ENCODE results near the gene FNDC3B. TPM values are rescaled to one million over a fixed set of nuclear protein-coding genes. Genes with fewer than 3 reads are reported as not detected.

The FNDC3B gene
- total RNA-seq, 1 experiment from 2014 or later, result 48.6 TPM

DNA sequence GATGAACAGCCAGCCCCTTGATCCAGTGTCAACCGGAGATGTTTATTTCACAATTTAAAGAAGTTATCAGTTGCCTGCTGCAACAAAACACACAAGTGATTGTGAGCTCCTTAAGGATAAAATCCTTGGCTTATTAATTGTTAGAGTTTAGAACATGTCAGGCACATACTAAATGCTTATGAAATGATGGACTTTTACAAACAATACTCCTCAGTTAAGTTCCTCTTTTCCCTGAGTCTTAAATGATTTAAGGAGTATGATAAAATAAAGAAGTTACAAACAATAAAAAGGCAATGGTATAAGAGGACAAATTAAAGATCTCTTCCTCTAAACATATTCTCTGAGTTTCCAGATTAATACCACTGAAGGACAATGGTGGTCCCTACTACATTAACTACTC is 403.2 kb downstream of the FNDC3B start:
- Histone ChIP-seq H3K79me2 (ENCODE audit: low read length) (no peaks in the 10 kb centered on the region), H3K27me3 (ENCODE audit: low read length) (no peaks in the 10 kb centered on the region; the same call in 1 of the 2 replicates), H3K9me2 (replicated peaks; ENCODE audit: low read length) (no peaks in the 10 kb centered on the region), H2AFZ (ENCODE audit: low read length) (no peak overlapping the region), H3K4me2 (ENCODE audit: low read length) (no peak overlapping the region), H3K27ac (ENCODE audit: low read length) (no peak overlapping the region), H4K20me1 (ENCODE audit: low read length) (no peaks in the 10 kb centered on the region), H3K4me3 (ENCODE audit: low read length) (no peak overlapping the region), H3K36me3 (ENCODE audit: low read depth, low read length) (no peaks in the 10 kb centered on the region), H3K9me3 (ENCODE audit: low read length) (no peaks in the 10 kb centered on the region), H3K4me1 (ENCODE audit: insufficient read depth, low read length) (peaks cover 10% of the 10 kb centered on the region), H3F3A (ENCODE audit: low read length, unreplicated experiment) (no peaks in the 10 kb centered on the region), H3K9ac (ENCODE audit: low read length) (no peak overlapping the region)
- TF ChIP-seq, protein P1, sequence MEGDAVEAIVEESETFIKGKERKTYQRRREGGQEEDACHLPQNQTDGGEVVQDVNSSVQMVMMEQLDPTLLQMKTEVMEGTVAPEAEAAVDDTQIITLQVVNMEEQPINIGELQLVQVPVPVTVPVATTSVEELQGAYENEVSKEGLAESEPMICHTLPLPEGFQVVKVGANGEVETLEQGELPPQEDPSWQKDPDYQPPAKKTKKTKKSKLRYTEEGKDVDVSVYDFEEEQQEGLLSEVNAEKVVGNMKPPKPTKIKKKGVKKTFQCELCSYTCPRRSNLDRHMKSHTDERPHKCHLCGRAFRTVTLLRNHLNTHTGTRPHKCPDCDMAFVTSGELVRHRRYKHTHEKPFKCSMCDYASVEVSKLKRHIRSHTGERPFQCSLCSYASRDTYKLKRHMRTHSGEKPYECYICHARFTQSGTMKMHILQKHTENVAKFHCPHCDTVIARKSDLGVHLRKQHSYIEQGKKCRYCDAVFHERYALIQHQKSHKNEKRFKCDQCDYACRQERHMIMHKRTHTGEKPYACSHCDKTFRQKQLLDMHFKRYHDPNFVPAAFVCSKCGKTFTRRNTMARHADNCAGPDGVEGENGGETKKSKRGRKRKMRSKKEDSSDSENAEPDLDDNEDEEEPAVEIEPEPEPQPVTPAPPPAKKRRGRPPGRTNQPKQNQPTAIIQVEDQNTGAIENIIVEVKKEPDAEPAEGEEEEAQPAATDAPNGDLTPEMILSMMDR (conservative IDR thresholded peaks at IDR 0.05; ENCODE audit: low read depth, low read length), result no peak
- no peak for TF ChIP-seq EZH2phosphoT487 (IDR thresholded peaks at IDR 0.05; ENCODE audit: borderline replicate concordance, low read length)
- TF ChIP-seq EZH2 (IDR thresholded peaks at IDR 0.05; ENCODE audit: low read length, unreplicated experiment), result no peak
- ChIA-PET CTCF (no interaction called here), POLR2A (ENCODE audit: unreplicated experiment) (no interaction called here)
- intact Hi-C loops (cut with micrococcal nuclease), result no loop called here
- no TSS peak for BruUV-seq (replicated peaks)
- ATAC-seq, result no peak
- no peak for DNase-seq

DNA sequence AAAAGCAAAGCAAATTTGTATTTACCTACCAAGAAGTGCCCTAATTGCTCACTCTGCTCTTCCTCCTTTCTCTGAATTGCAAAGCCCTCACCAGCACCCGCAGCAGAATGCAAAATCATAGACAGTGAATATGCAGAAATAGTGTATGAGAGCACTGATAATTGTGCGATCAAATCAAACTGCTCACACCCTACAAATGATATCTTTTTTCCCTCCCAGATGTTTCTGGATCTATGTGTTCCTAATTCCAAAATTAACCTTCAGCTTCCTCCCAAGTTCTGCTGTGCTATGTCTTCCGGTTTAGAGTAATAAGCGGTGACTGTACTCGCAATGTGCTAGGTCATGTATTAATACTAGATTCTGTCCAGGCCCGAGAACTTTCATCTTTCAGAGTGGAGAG is 405.4 kb downstream of the FNDC3B start:
- Histone ChIP-seq H3K27me3 (ENCODE audit: low read length) (no peaks in the 10 kb centered on the region; the same call in 1 of the 2 replicates), H3K4me1 (ENCODE audit: insufficient read depth, low read length) (peaks cover 10% of the 10 kb centered on the region), H3F3A (ENCODE audit: low read length, unreplicated experiment) (no peaks in the 10 kb centered on the region), H3K4me2 (ENCODE audit: low read length) (no peak overlapping the region), H4K20me1 (ENCODE audit: low read length) (no peaks in the 10 kb centered on the region), H3K9me2 (replicated peaks; ENCODE audit: low read length) (no peaks in the 10 kb centered on the region), H3K9me3 (ENCODE audit: low read length) (no peaks in the 10 kb centered on the region), H3K36me3 (ENCODE audit: low read depth, low read length) (no peaks in the 10 kb centered on the region), H3K27ac (ENCODE audit: low read length) (no peak overlapping the region), H2AFZ (ENCODE audit: low read length) (no peak overlapping the region), H3K79me2 (ENCODE audit: low read length) (no peaks in the 10 kb centered on the region), H3K4me3 (ENCODE audit: low read length) (no peak overlapping the region), H3K9ac (ENCODE audit: low read length) (no peak overlapping the region)
- DNase-seq (no peak), ATAC-seq (no peak)
- TF ChIP-seq EZH2 (IDR thresholded peaks at IDR 0.05; ENCODE audit: low read length, unreplicated experiment) (no peak), EZH2phosphoT487 (IDR thresholded peaks at IDR 0.05; ENCODE audit: borderline replicate concordance, low read length) (no peak)
- TF ChIP-seq, protein P1 (conservative IDR thresholded peaks at IDR 0.05; ENCODE audit: low read depth, low read length), result no peak
- intact Hi-C loops (cut with micrococcal nuclease), result no loop called here
- ChIA-PET POLR2A (ENCODE audit: unreplicated experiment) (no interaction called here), CTCF (no interaction called here)
- BruUV-seq (replicated peaks), result no TSS peak

DNA sequence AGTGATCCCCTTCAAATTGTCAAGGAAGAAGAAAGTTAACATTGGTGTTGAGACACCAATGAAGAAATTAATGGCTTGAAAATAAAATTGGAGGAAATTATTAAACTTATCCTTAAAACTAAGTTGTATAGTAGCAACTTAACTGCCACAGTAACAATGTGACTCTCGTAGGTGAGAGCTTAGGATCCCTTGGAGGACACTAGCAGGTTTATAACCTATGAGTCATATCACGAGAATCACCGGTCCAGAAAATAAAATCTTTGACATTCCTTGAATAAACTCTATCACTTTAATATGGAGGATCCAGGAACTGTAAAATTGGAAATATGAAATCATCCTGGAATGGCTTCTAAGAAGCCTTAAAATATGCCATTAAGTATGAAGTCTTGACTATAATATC is 406.8 kb downstream of the FNDC3B start:
- no peaks in the 10 kb centered on the region for H3K9me2 ChIP-seq (replicated peaks; ENCODE audit: low read length)
- POLR2A ChIA-PET (ENCODE audit: unreplicated experiment), result no interaction called here
- no peak overlapping the region for H2AFZ ChIP-seq (ENCODE audit: low read length)
- no peak for TF ChIP-seq EZH2 (IDR thresholded peaks at IDR 0.05; ENCODE audit: low read length, unreplicated experiment)
- TF ChIP-seq, protein P1 (conservative IDR thresholded peaks at IDR 0.05; ENCODE audit: low read depth, low read length), result no peak
- TF ChIP-seq EZH2phosphoT487 (IDR thresholded peaks at IDR 0.05; ENCODE audit: borderline replicate concordance, low read length), result no peak
- no peaks in the 10 kb centered on the region for H3K9me3 ChIP-seq (ENCODE audit: low read length)
- CTCF ChIA-PET, result no interaction called here
- H3K4me3 ChIP-seq (ENCODE audit: low read length), result no peak overlapping the region
- H3K4me2 ChIP-seq (ENCODE audit: low read length), result no peak overlapping the region
- no peaks in the 10 kb centered on the region for H3K79me2 ChIP-seq (ENCODE audit: low read length)
- intact Hi-C loops (cut with micrococcal nuclease), result no loop called here
- no peaks in the 10 kb centered on the region for H4K20me1 ChIP-seq (ENCODE audit: low read length)
- ATAC-seq (peak; percentile 97), DNase-seq (peak; percentile 60)
- peaks cover 10% of the 10 kb centered on the region for H3K4me1 ChIP-seq (ENCODE audit: insufficient read depth, low read length)
- BruUV-seq (replicated peaks), result no TSS peak
- no peaks in the 10 kb centered on the region for H3F3A ChIP-seq (ENCODE audit: low read length, unreplicated experiment)
- no peak overlapping the region for H3K9ac ChIP-seq (ENCODE audit: low read length)
- H3K36me3 ChIP-seq (ENCODE audit: low read depth, low read length), result no peaks in the 10 kb centered on the region
- H3K27ac ChIP-seq (ENCODE audit: low read length), result no peak overlapping the region
- no peaks in the 10 kb centered on the region; the same call in 1 of the 2 replicates for H3K27me3 ChIP-seq (ENCODE audit: low read length)
